Measurements from ENCODE around the gene CDK2. TPM values are rescaled to one million over a fixed set of nuclear protein-coding genes. Genes with fewer than 3 reads are reported as not detected.

The CDK2 gene
- total and polyA plus RNA-seq, 8 donors = 4.1 to 124 (median 15.0) TPM

DNA sequence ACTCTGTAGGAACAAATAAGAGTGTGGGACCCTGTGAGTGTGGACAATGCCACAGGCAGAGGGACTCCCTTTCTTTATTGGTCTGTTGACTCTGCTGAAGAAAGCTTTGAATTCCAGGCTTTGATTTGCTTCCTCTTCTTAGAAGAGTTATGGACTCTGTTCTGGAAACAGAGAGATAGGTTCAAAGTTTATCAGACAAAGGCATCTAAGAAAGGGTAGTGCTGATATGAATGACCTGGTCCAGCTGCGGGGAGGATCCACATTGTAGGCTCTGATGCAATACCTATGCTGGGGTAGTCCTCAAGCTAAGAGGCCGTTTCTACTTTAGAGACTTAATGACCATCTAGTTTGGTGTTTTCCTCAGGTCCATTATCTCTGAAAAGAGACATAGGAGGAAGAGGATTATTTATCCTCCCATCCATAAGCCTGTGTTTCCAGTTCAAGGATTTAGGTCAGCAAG, 43.5 kb downstream of the CDK2 start:
- WGBS, 5 donors = 54 to 73% (median 63%) methylated on average over 2 of the region's 2 CpGs
- no peaks in the 10 kb centered on the region for H3K27me3 ChIP-seq
- no peak for DNase-seq
- peaks cover 0 to 9% (median 4%) of the 10 kb centered on the region in 4 donors for H3K36me3 ChIP-seq
- no peaks in the 10 kb centered on the region for H3K9me3 ChIP-seq
- TF ChIP-seq, protein P1, sequence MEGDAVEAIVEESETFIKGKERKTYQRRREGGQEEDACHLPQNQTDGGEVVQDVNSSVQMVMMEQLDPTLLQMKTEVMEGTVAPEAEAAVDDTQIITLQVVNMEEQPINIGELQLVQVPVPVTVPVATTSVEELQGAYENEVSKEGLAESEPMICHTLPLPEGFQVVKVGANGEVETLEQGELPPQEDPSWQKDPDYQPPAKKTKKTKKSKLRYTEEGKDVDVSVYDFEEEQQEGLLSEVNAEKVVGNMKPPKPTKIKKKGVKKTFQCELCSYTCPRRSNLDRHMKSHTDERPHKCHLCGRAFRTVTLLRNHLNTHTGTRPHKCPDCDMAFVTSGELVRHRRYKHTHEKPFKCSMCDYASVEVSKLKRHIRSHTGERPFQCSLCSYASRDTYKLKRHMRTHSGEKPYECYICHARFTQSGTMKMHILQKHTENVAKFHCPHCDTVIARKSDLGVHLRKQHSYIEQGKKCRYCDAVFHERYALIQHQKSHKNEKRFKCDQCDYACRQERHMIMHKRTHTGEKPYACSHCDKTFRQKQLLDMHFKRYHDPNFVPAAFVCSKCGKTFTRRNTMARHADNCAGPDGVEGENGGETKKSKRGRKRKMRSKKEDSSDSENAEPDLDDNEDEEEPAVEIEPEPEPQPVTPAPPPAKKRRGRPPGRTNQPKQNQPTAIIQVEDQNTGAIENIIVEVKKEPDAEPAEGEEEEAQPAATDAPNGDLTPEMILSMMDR (IDR thresholded peaks at IDR 0.05) = no peak
- TF ChIP-seq EP300 (IDR thresholded peaks at IDR 0.05) (no peak), POLR2A (IDR thresholded peaks at IDR 0.05) (no peak), POLR2AphosphoS5 (IDR thresholded peaks at IDR 0.05) (no peak)
- H3K4me3 ChIP-seq = no peak overlapping the region
- intact Hi-C loops (cut with DNase I; ENCODE audit: low total_unique reads) = no loop called here
- H3K4me1 ChIP-seq = peaks cover 6 to 27% (median 15%) of the 10 kb centered on the region in 4 donors
- no peak overlapping the region for H3K27ac ChIP-seq

DNA sequence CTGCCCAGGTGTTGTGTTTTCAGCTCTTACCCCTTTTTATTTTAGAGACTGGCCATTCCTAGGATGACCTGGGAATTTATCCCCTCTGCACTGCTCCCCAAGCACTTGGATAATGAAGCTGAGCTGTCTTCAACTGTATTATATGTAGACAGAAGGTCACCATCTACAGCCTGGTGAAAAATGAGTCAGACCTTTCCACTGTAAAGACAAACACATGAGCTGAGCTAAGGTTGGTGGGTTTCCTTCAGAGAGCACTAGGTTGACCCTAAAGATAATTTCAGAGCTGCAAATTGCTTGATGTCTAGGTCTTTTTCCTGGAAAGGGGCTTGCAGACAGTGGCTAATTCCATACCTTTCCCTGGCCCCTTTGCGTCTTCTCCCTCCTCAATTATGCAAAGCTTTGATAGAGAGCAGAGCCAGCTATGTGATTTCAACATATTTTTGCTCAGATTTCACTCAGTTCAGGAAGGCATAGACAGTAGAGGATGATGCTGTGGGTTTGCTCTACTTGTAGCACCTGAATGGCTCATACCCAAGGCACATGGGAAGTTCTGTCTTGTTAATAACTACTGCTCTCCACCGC, 45.0 kb downstream of the CDK2 start:
- peaks cover 0 to 9% (median 4%) of the 10 kb centered on the region in 4 donors for H3K36me3 ChIP-seq
- no peak overlapping the region for H3K4me3 ChIP-seq
- no peak overlapping the region for H3K27ac ChIP-seq
- WGBS, 5 donors = 88 to 100% (median 95%) methylated on average over 2 of the region's 2 CpGs
- no peak for DNase-seq
- H3K4me1 ChIP-seq = peaks cover 6 to 21% (median 12%) of the 10 kb centered on the region in 4 donors
- H3K27me3 ChIP-seq = no peaks in the 10 kb centered on the region
- no peak for TF ChIP-seq POLR2A (IDR thresholded peaks at IDR 0.05)
- TF ChIP-seq EP300 (IDR thresholded peaks at IDR 0.05) = no peak
- TF ChIP-seq, protein P1 (IDR thresholded peaks at IDR 0.05) = no peak
- no peak for TF ChIP-seq POLR2AphosphoS5 (IDR thresholded peaks at IDR 0.05)
- intact Hi-C loops (cut with DNase I; ENCODE audit: low total_unique reads) = no loop called here
- H3K9me3 ChIP-seq = no peaks in the 10 kb centered on the region

DNA sequence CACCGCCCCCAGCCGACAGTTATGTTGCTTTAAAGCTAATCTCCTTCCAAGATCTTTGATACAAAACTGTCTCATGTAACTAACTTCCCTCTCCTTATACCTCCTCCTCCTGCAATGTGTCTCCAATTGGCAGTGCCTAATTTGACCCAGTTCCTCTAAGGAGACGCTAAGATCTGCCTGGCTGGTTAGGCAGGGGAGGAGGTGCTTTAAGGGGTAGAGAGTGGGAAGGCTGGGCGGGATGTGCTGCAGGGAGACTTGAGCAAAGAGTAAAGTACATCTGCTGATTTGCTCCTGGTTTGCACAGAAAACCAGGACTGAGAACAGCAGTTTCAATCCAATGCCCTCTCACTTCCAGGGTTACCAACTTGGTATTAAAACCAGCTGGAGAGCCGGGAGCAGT, 46.9 kb downstream of the CDK2 start:
- Histone ChIP-seq H3K4me3 (no peak overlapping the region), H3K27me3 (no peaks in the 10 kb centered on the region), H3K4me1 (peaks cover 0 to 11% (median 2%) of the 10 kb centered on the region in 4 donors), H3K9me3 (no peaks in the 10 kb centered on the region), H3K27ac (no peak overlapping the region), H3K36me3 (peaks cover 0 to 17% (median 10%) of the 10 kb centered on the region in 4 donors)
- DNase-seq = no peak
- TF ChIP-seq POLR2A (IDR thresholded peaks at IDR 0.05) = no peak
- TF ChIP-seq POLR2AphosphoS5 (IDR thresholded peaks at IDR 0.05) = no peak
- TF ChIP-seq, protein P1 (IDR thresholded peaks at IDR 0.05) = no peak
- no peak for TF ChIP-seq EP300 (IDR thresholded peaks at IDR 0.05)
- intact Hi-C loops (cut with DNase I; ENCODE audit: low total_unique reads) = no loop called here
- WGBS, 5 donors = 85 to 91% (median 89%) methylated on average over 5 of the region's 5 CpGs

- Histone ChIP-seq H3K9me3 (no peaks in the 10 kb centered on the region), H3K4me1 (peaks cover 0 to 9% (median 0%) of the 10 kb centered on the region in 4 donors), H3K4me3 (no peak overlapping the region), H3K27ac (no peak overlapping the region), H3K27me3 (no peaks in the 10 kb centered on the region), H3K36me3 (peaks cover 0 to 18% (median 15%) of the 10 kb centered on the region in 4 donors)
- 21 to 48% (median 35%) methylated on average over 2 of the region's 2 CpGs for WGBS, 5 donors
- intact Hi-C loops (cut with DNase I; ENCODE audit: low total_unique reads) = no loop called here
- TF ChIP-seq POLR2AphosphoS5 (IDR thresholded peaks at IDR 0.05) (no peak), EP300 (IDR thresholded peaks at IDR 0.05) (no peak), POLR2A (IDR thresholded peaks at IDR 0.05) (no peak)
- TF ChIP-seq, protein P1 (IDR thresholded peaks at IDR 0.05) = no peak
- peak in 1 of 2 donors; percentile 68 for DNase-seq
These were observed 47.6 kb downstream of the CDK2 start for GRCh38 chr12:56014205-56014604.

Measured in stomach (tissue), 9 donors.